HG02610 (cell line): ENCODE measurements around the gene MZF1.

ENCODE experiments used
- ATAC-seq: cut with Tn5 transposase; IDR thresholded peaks from one replicate; pipeline ENCODE4 v1.9.1; 2021; ENCODE audit warnings: mild to moderate bottlenecking, moderate library complexity; ENCODE audit not compliant: unreplicated experiment

The MZF1 gene

GRCh38 chr19:58515259-58515658 is 57.9 kb downstream of the MZF1 start:
- ATAC-seq: no peak

GRCh38 chr19:58514564-58515022 is 58.5 kb downstream of the MZF1 start:
- ATAC-seq: no peak

- peak; percentile 75 for ATAC-seq
Measured at GRCh38 chr19:58513694-58514563, 59.2 kb downstream of the MZF1 start.

GRCh38 chr19:58513213-58513693 is 59.9 kb downstream of the MZF1 start:
- ATAC-seq: no peak
